Activated T-cell treated with anti-CD3 and anti-CD28 coated beads for 1 hour (primary cell): ENCODE measurements around the gene ACTL8.

Experiments used
- DNase-seq: peaks from one replicate; pipeline ENCODE4 v3.0.0-alpha.2; 2020; ENCODE audit warnings: low read depth

Gene ACTL8

GRCh38 chr1:17805869-17806684 lies 50.9 kb downstream of the ACTL8 start:
- DNase-seq = no peak

- DNase-seq = no peak
Measured at GRCh38 chr1:17808816-17809215, 53.7 kb downstream of the ACTL8 start.

- no peak for DNase-seq
Measured at GRCh38 chr1:17810668-17811067, 55.5 kb downstream of the ACTL8 start.

- DNase-seq = no peak
Measured at GRCh38 chr1:17816511-17816910, 61.4 kb downstream of the ACTL8 start.

- DNase-seq = no peak
Measured at GRCh38 chr1:17819129-17819802, 64.1 kb downstream of the ACTL8 start.

GRCh38 chr1:17820198-17820597 lies 65.1 kb downstream of the ACTL8 start:
- DNase-seq = no peak

GRCh38 chr1:17822741-17823426 lies 67.8 kb downstream of the ACTL8 start:
- no peak for DNase-seq

GRCh38 chr1:17825273-17826164 lies 70.4 kb downstream of the ACTL8 start:
- no peak for DNase-seq

- no peak for DNase-seq
Measured at GRCh38 chr1:17826165-17826488, 71.0 kb downstream of the ACTL8 start.

GRCh38 chr1:17828991-17829390 lies 73.9 kb downstream of the ACTL8 start:
- DNase-seq = no peak

- no peak for DNase-seq
Measured at GRCh38 chr1:17829579-17829978, 74.4 kb downstream of the ACTL8 start.

GRCh38 chr1:17831597-17831996 lies 76.5 kb downstream of the ACTL8 start:
- no peak for DNase-seq

GRCh38 chr1:17833661-17834501 lies 78.7 kb downstream of the ACTL8 start:
- DNase-seq = no peak

- no peak for DNase-seq
Measured at GRCh38 chr1:17834561-17835100, 79.5 kb downstream of the ACTL8 start.

- no peak for DNase-seq
Measured at GRCh38 chr1:17837233-17838030, 82.3 kb downstream of the ACTL8 start.

GRCh38 chr1:17839641-17840196 lies 84.6 kb downstream of the ACTL8 start:
- no peak for DNase-seq

GRCh38 chr1:17841944-17842343 lies 86.8 kb downstream of the ACTL8 start:
- no peak for DNase-seq

GRCh38 chr1:17842686-17843085 lies 87.6 kb downstream of the ACTL8 start:
- no peak for DNase-seq

GRCh38 chr1:17844185-17844826 lies 89.2 kb downstream of the ACTL8 start:
- no peak for DNase-seq
